GM23248 (cell line): Measurements from ENCODE around the gene CD96.

ENCODE experiments used
- EZH2 ChIP-seq: fragments of 200-600 bp; sonication (generic); IDR thresholded peaks from 2 replicates; pipeline ENCODE4 v1.6.1; 2018; ENCODE audit warnings: antibody characterized with exemption, mild to moderate bottlenecking; ENCODE audit not compliant: insufficient read depth, poor library complexity, severe bottlenecking
- EZH2phosphoT487 ChIP-seq: fragments of 200-600 bp; sonication (generic); IDR thresholded peaks from 2 replicates; pipeline ENCODE4 v1.6.1; 2018; ENCODE audit warnings: antibody characterized with exemption, moderate library complexity, mild to moderate bottlenecking, low read depth; ENCODE audit not compliant: insufficient read depth

- no peak for TF ChIP-seq EZH2
- no peak for TF ChIP-seq EZH2phosphoT487
These were observed 108.6 kb downstream of the CD96 start for GRCh38 chr3:111650378-111651275.
